Neural cell (in vitro differentiated cells): Measurements from ENCODE around the gene TSPEAR.
"Not testable (repeated sequence)": the region's sequence is repeated elsewhere in the genome, so short reads cannot be mapped to it uniquely, and the experiment has no call there.

Experiments used
- EZH2 ChIP-seq: fragments of 200-600, 300-800 bp; shearing (Covaris generic), sonication (generic); IDR thresholded peaks from 2 replicates; pipeline ENCODE4 v1.6.1; 2014; ENCODE audit warnings: antibody characterized with exemption, low read length, borderline replicate concordance, mild to moderate bottlenecking; ENCODE audit not compliant: insufficient read depth, poor library complexity, severe bottlenecking
- MXI1 ChIP-seq: fragments of 450-650 bp; conservative IDR thresholded peaks from 2 replicates; pipeline ENCODE4 v1.6.1; 2014; ENCODE audit warnings: antibody characterized with exemption, mild to moderate bottlenecking; ENCODE audit not compliant: poor library complexity, severe bottlenecking
- RAD21 ChIP-seq: fragments of 450-650 bp; conservative IDR thresholded peaks from 2 replicates; pipeline ENCODE4 v1.6.1; 2014; ENCODE audit warnings: antibody characterized with exemption, mild to moderate bottlenecking, moderate library complexity
- TF ChIP-seq, protein P1 (sequence below): fragments of 450-650 bp; IDR thresholded peaks from 2 replicates; pipeline ENCODE4 v1.5.1; 2014; ENCODE audit warnings: antibody characterized with exemption, mild to moderate bottlenecking, moderate library complexity; ENCODE audit not compliant: poor library complexity, severe bottlenecking

GRCh38 chr21:44558329-44558675 lies 153.1 kb downstream of the TSPEAR start:
- TF ChIP-seq RAD21, MXI1, EZH2: not testable (repeated sequence)
- TF ChIP-seq, protein P1, sequence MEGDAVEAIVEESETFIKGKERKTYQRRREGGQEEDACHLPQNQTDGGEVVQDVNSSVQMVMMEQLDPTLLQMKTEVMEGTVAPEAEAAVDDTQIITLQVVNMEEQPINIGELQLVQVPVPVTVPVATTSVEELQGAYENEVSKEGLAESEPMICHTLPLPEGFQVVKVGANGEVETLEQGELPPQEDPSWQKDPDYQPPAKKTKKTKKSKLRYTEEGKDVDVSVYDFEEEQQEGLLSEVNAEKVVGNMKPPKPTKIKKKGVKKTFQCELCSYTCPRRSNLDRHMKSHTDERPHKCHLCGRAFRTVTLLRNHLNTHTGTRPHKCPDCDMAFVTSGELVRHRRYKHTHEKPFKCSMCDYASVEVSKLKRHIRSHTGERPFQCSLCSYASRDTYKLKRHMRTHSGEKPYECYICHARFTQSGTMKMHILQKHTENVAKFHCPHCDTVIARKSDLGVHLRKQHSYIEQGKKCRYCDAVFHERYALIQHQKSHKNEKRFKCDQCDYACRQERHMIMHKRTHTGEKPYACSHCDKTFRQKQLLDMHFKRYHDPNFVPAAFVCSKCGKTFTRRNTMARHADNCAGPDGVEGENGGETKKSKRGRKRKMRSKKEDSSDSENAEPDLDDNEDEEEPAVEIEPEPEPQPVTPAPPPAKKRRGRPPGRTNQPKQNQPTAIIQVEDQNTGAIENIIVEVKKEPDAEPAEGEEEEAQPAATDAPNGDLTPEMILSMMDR: not testable (repeated sequence)
